ENCODE results near the gene ATP9B. TPM values are rescaled to one million over a fixed set of nuclear protein-coding genes. Genes with fewer than 3 reads are reported as not detected.

Gene ATP9B
- total and polyA plus RNA-seq, 4 donors, result 12.6 to 77.0 (median 29.9) TPM

GRCh38 chr18:79396431-79397246 lies 327.4 kb downstream of the ATP9B start:
- H3K9ac ChIP-seq (ENCODE audit: insufficient read depth in 1 of 2, low read length in 2 of 2), result no peak overlapping the region
- no peak overlapping the region for H3K4me3 ChIP-seq
- DNase-seq, result peak in 2 of 3 donors; percentile 57 to 67
- ATAC-seq (ENCODE audit: insufficient read depth, low FRiP score), result no peak
- peaks cover 0 to 14% (median 7%) of the 10 kb centered on the region in 5 donors for H3K4me1 ChIP-seq (ENCODE audit: control insufficient read depth in 5 of 5, insufficient read depth in 5 of 5, low read length in 5 of 5)
- WGBS, 2 donors, result 12 to 23% methylated on average over 44 to 68 of the region's 68 CpGs
- peaks cover 0 to 49% (median 39%) of the 10 kb centered on the region in 3 donors for H3K27me3 ChIP-seq (ENCODE audit: control insufficient read depth in 3 of 3, insufficient read depth in 3 of 3, low read length in 2 of 3)
- peak; percentile 8 for TF ChIP-seq CTCF (IDR thresholded peaks at IDR 0.05; ENCODE audit: control extremely low read depth, extremely low read depth)
- H3K9me3 ChIP-seq (ENCODE audit: control insufficient read depth in 4 of 4, insufficient read depth in 3 of 4, low read length in 3 of 4), result peaks cover 0 to 2% (median 0%) of the 10 kb centered on the region in 4 donors
- H3K36me3 ChIP-seq (ENCODE audit: control insufficient read depth in 4 of 4, insufficient read depth in 4 of 4, low read length in 4 of 4), result no peaks in the 10 kb centered on the region
- peak overlapping the region in 1 of 2 donors; percentile 26 for H3K27ac ChIP-seq (ENCODE audit: low read depth in 1 of 2, low read length in 1 of 2)

- no peak for ATAC-seq (ENCODE audit: insufficient read depth, low FRiP score)
- H3K4me3 ChIP-seq, result no peak overlapping the region
Measured at GRCh38 chr18:79397247-79397829, 328.1 kb downstream of the ATP9B start.

GRCh38 chr18:79397830-79398761 lies 328.9 kb downstream of the ATP9B start:
- Histone ChIP-seq H3K4me1 (ENCODE audit: control insufficient read depth in 5 of 5, insufficient read depth in 5 of 5, low read length in 5 of 5) (peaks cover 0 to 19% (median 5%) of the 10 kb centered on the region in 5 donors), H3K36me3 (ENCODE audit: control insufficient read depth in 4 of 4, insufficient read depth in 4 of 4, low read length in 4 of 4) (no peaks in the 10 kb centered on the region), H3K27ac (ENCODE audit: low read depth in 1 of 2, low read length in 1 of 2) (peak overlapping the region in 1 of 2 donors; percentile 28), H3K4me3 (no peak overlapping the region), H3K9me3 (ENCODE audit: control insufficient read depth in 4 of 4, insufficient read depth in 3 of 4, low read length in 3 of 4) (peaks cover 0 to 1% (median 0%) of the 10 kb centered on the region in 4 donors), H3K9ac (ENCODE audit: insufficient read depth in 1 of 2, low read length in 2 of 2) (no peak overlapping the region), H3K27me3 (ENCODE audit: control insufficient read depth in 3 of 3, insufficient read depth in 3 of 3, low read length in 2 of 3) (peaks cover 0 to 35% (median 25%) of the 10 kb centered on the region in 3 donors)
- no peak for ATAC-seq (ENCODE audit: insufficient read depth, low FRiP score)
- 77 to 84% methylated on average over 38 of the region's 38 CpGs for WGBS, 2 donors
- DNase-seq, result no peak
- no peak for TF ChIP-seq CTCF (IDR thresholded peaks at IDR 0.05; ENCODE audit: control extremely low read depth, extremely low read depth)

More at GRCh38 chr18:79397247-79397829, 328.1 kb downstream of the ATP9B start:
- no peak for TF ChIP-seq CTCF (IDR thresholded peaks at IDR 0.05; ENCODE audit: control extremely low read depth, extremely low read depth)
- no peak overlapping the region for H3K9ac ChIP-seq (ENCODE audit: insufficient read depth in 1 of 2, low read length in 2 of 2)
- no peak overlapping the region for H3K27ac ChIP-seq (ENCODE audit: low read depth in 1 of 2, low read length in 1 of 2)
- no peak for DNase-seq
- H3K27me3 ChIP-seq (ENCODE audit: control insufficient read depth in 3 of 3, insufficient read depth in 3 of 3, low read length in 2 of 3), result peaks cover 0 to 42% (median 33%) of the 10 kb centered on the region in 3 donors
- peaks cover 0 to 2% (median 0%) of the 10 kb centered on the region in 4 donors for H3K9me3 ChIP-seq (ENCODE audit: control insufficient read depth in 4 of 4, insufficient read depth in 3 of 4, low read length in 3 of 4)
- WGBS, 2 donors, result 81 to 89% methylated on average over 27 of the region's 27 CpGs
- no peaks in the 10 kb centered on the region for H3K36me3 ChIP-seq (ENCODE audit: control insufficient read depth in 4 of 4, insufficient read depth in 4 of 4, low read length in 4 of 4)
- peaks cover 0 to 17% (median 7%) of the 10 kb centered on the region in 5 donors for H3K4me1 ChIP-seq (ENCODE audit: control insufficient read depth in 5 of 5, insufficient read depth in 5 of 5, low read length in 5 of 5)

All from lung (tissue), 12 donors.